Endothelial cell of umbilical vein (primary cell): Measurements from ENCODE around the gene KLHL41. TPM values are rescaled to one million over a fixed set of nuclear protein-coding genes. Genes with fewer than 3 reads are reported as not detected.
A peak's percentile ranks its signal among the peaks of the same experiment; 100 is the strongest.
"Not testable (repeated sequence)": the region's sequence is repeated elsewhere in the genome, so short reads cannot be mapped to it uniquely, and the experiment has no call there.

ENCODE experiments used
- BruUV-seq: library from RNA; stranded (reverse); fragments of 400-500 nt; replicated peaks from 2 replicates; lab custom pipeline; 2021; lab: Mats Ljungman, UMichigan
- CTCF ChIA-PET: fragments of 300-600, 350-600 bp; sonication (Branson Sonifier 250); formaldehyde crosslinking; loops from one replicate; lab custom pipeline; 2021; ENCODE audit warnings: antibody characterized with exemption, inconsistent platforms; lab: Charles Lee
- POLR2A ChIA-PET: fragments of 300-600, 350-600 bp; sonication (Branson Sonifier 250); formaldehyde crosslinking; loops from one replicate; lab custom pipeline; 2021; ENCODE audit warnings: antibody characterized with exemption, inconsistent platforms; lab: Charles Lee
- DNase-seq: peaks from one replicate; pipeline ENCODE4 v3.0.0-alpha.2; 2011; ENCODE audit warnings: low read depth, low spot score
- FAIRE-seq: peaks from 2 replicates; lab custom pipeline; 2011; peaks lifted over from hg19 to GRCh38; lab: Jason Lieb, UNC
- H2AFZ ChIP-seq: 2 replicates; pipeline ENCODE4 v1.6.0; 2012; ENCODE audit warnings: low read depth, low read length, control low read depth, inconsistent platforms
- H3K27ac ChIP-seq: 2 replicates; pipeline ENCODE4 v1.5.1; 2011; ENCODE audit warnings: low read depth, mild to moderate bottlenecking, control low read depth, low read length, moderate library complexity; ENCODE audit not compliant: insufficient read depth
- H3K27me3 ChIP-seq, 2 experiments: 2 replicates each; pipeline versions ENCODE4 v1.6.0 to v1.6.1; 2011; ENCODE audit warnings: low read length in 2 of 2, mixed read lengths in 1 of 2; ENCODE audit not compliant: control insufficient read depth in 2 of 2, insufficient read depth in 2 of 2
- H3K36me3 ChIP-seq, 2 experiments: 2 replicates in 1 of 2; 3 replicates in 1 of 2; pipeline ENCODE4 v1.5.1; 2011; ENCODE audit warnings: low read length in 2 of 2, mild to moderate bottlenecking in 1 of 2, moderate library complexity in 1 of 2; ENCODE audit not compliant: control insufficient read depth in 2 of 2, insufficient read depth in 2 of 2; ENCODE audit errors: extremely low read depth in 1 of 2
- H3K4me1 ChIP-seq: 3 replicates; pipeline ENCODE4 v1.5.1; 2011; ENCODE audit warnings: mild to moderate bottlenecking, low read length; ENCODE audit not compliant: control insufficient read depth, insufficient read depth; ENCODE audit errors: extremely low read depth
- H3K4me2 ChIP-seq: 2 replicates; pipeline ENCODE4 v1.6.1; 2011; ENCODE audit warnings: low read length, control low read depth, mixed read lengths; ENCODE audit not compliant: insufficient read depth
- H3K4me3 ChIP-seq, 3 experiments: fragments of 200-600 bp in 1 of 3; sonication (generic), shearing (Covaris generic) in 1 of 3; replicated peaks in 1 of 3; 2 replicates each; pipeline ENCODE4 v1.5.1; 2011 to 2016; ENCODE audit warnings: control low read depth in 3 of 3, low read length in 3 of 3, mild to moderate bottlenecking in 2 of 3, inconsistent platforms in 1 of 3, low read depth in 1 of 3, moderate library complexity in 1 of 3; ENCODE audit not compliant: insufficient read depth in 1 of 3
- H3K79me2 ChIP-seq: 2 replicates; pipeline ENCODE4 v1.6.0; 2012; ENCODE audit warnings: low read length, inconsistent platforms; ENCODE audit not compliant: control insufficient read depth, insufficient read depth
- H3K9ac ChIP-seq: replicated peaks from 2 replicates; pipeline ENCODE3; 2011; ENCODE audit warnings: low read length, control low read depth; ENCODE audit not compliant: insufficient read depth; ENCODE audit errors: extremely low read depth
- H3K9me1 ChIP-seq: replicated peaks from 3 replicates; pipeline ENCODE4 v1.6.0; 2011; ENCODE audit warnings: mild to moderate bottlenecking, low read length; ENCODE audit not compliant: control insufficient read depth, insufficient read depth; ENCODE audit errors: extremely low read depth
- H3K9me3 ChIP-seq: replicated peaks from 2 replicates; pipeline ENCODE4 v1.5.1; 2012; ENCODE audit warnings: low read length, inconsistent platforms; ENCODE audit not compliant: control insufficient read depth, insufficient read depth
- H4K20me1 ChIP-seq: replicated peaks from 2 replicates; pipeline ENCODE3; 2011; ENCODE audit warnings: mild to moderate bottlenecking, low read length; ENCODE audit not compliant: control insufficient read depth, insufficient read depth; ENCODE audit errors: extremely low read depth
- EZH2 ChIP-seq: IDR thresholded peaks from 2 replicates; pipeline ENCODE4 v1.6.1; 2012; ENCODE audit warnings: borderline replicate concordance, low read depth, mild to moderate bottlenecking, moderate library complexity, low read length, inconsistent platforms; ENCODE audit not compliant: severe bottlenecking
- FOS ChIP-seq: IDR thresholded peaks from 2 replicates; pipeline ENCODE4 v1.6.1; 2011; ENCODE audit warnings: mild to moderate bottlenecking, low read length, moderate library complexity, borderline replicate concordance; ENCODE audit not compliant: insufficient read depth
- GATA2 ChIP-seq: IDR thresholded peaks from 2 replicates; pipeline ENCODE4 v1.7.0; 2011; ENCODE audit warnings: low read depth, mild to moderate bottlenecking, moderate library complexity, mixed read lengths, low read length; ENCODE audit not compliant: insufficient read length, insufficient read depth
- MAX ChIP-seq: IDR thresholded peaks from 2 replicates; pipeline ENCODE4 v1.6.1; 2011; ENCODE audit not compliant: insufficient read depth, insufficient read length
- MYC ChIP-seq: IDR thresholded peaks from one replicate; pipeline ENCODE4 v1.6.1; 2011; ENCODE audit warnings: mild to moderate bottlenecking, low read depth, low read length
- dilution Hi-C: fragments of 300-500 bp; cut with MboI; formaldehyde crosslinking; loops from one replicate; pipeline ENCODE4 v1.15.0; 2019; ENCODE audit warnings: low sequenced_read_pairs; ENCODE audit not compliant: extremely low pct_ligation_motif_present
- intact Hi-C: fragments of 100-400 bp; cut with micrococcal nuclease; formaldehyde crosslinking; loops from one replicate; pipeline ENCODE4 v1.10.0; 2022
- polyA plus RNA-seq, 4 experiments: library from polyadenylated mRNA; depleted of rRNA in 3 of 4; stranded (reverse) in 3 of 4; unstranded in 1 of 4; fragments of >200 nt; gene quantifications; 2 replicates each; pipeline versions ENCODE4 v1.2.1 to v1.2.3, GENCODE V29; 2011 to 2012; ENCODE audit warnings: missing spikeins in 1 of 4
- total RNA-seq: library from RNA; stranded (reverse); gene quantifications from 2 replicates; pipeline ENCODE4 v1.2.3, GENCODE V29; 2021
- TF ChIP-seq, protein P1 (sequence below), 2 donors: IDR thresholded peaks; 1 replicate in 1 of 2; 2 replicates in 1 of 2; pipeline ENCODE4 v1.5.1; 2011; ENCODE audit warnings: low read length in 2 of 2, mild to moderate bottlenecking in 2 of 2, moderate library complexity in 2 of 2, control low read depth in 1 of 2, inconsistent platforms in 1 of 2, low read depth in 1 of 2; ENCODE audit not compliant: insufficient read depth in 1 of 2; ENCODE audit errors: extremely low read depth in 1 of 2

The KLHL41 gene
- total and polyA plus RNA-seq, 2 donors (not counting 3 experiments of a cell fraction or from before 2014, with no cell fraction given): 0.08 to 0.73 TPM

- CTCF ChIA-PET: interaction anchor here (0.6 to 1.8 kb wide), 13 partner anchors 9 to 400 kb away, joined by 3 to 11 read pairs (median 4); partner anchors contain the start of gene KLHL41
- intact Hi-C loops: loop anchor here (1.0 kb wide), 3 partner anchors 76 to 400 kb away; no protein-coding TSS in a partner anchor
- BruUV-seq: no TSS peak
These were observed 18.8 kb downstream of the KLHL41 start for GRCh38 chr2:169528271-169528701.

DNA sequence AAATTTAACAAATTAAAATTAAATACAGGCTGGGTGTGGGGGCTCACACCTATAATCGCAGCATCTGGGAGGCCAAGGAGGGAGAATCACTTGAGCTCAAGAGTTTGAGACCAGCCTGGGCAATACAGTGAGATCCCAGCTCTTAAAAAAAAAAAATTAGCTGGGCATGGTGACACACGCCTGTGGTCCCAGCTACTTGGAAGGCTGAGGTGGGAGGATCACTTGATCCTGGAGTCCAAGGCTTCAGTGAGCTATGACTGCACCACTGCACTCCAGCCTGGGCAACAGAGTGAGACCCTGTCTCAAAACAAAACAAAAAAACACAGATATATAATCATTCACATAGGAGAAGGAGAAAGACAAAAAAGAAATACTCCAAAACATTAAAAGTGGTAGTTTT is 30.0 kb downstream of the KLHL41 start:
- FAIRE-seq, intact Hi-C loops, H3K9me1 ChIP-seq, H3K4me3 ChIP-seq, H2AFZ ChIP-seq, DNase-seq, H3K36me3 ChIP-seq, H3K9ac ChIP-seq, H3K4me2 ChIP-seq, H3K27me3 ChIP-seq, H3K9me3 ChIP-seq, H3K79me2 ChIP-seq, POLR2A ChIA-PET, dilution Hi-C loops, H4K20me1 ChIP-seq, BruUV-seq, H3K4me1 ChIP-seq, H3K27ac ChIP-seq: not testable (repeated sequence)
- CTCF ChIA-PET: interaction anchor here (1.2 kb wide), 1 partner anchor 12 kb away, joined by 4 read pairs; no protein-coding TSS in a partner anchor

More at GRCh38 chr2:169528271-169528701, 18.8 kb downstream of the KLHL41 start:
- H3K27ac ChIP-seq: no peak overlapping the region
- no peaks in the 10 kb centered on the region for H3K9me1 ChIP-seq
- POLR2A ChIA-PET: no interaction called here
- no peaks in the 10 kb centered on the region for H3K36me3 ChIP-seq
- H4K20me1 ChIP-seq: no peaks in the 10 kb centered on the region
- no peaks in the 10 kb centered on the region for H3K27me3 ChIP-seq
- no peak overlapping the region for H2AFZ ChIP-seq
- FAIRE-seq: peak; percentile 68
- no peak overlapping the region for H3K4me2 ChIP-seq
- H3K9ac ChIP-seq: no peak overlapping the region
- dilution Hi-C loops: no loop called here
- H3K4me1 ChIP-seq: no peaks in the 10 kb centered on the region
- peak; percentile 68 for DNase-seq
- H3K9me3 ChIP-seq: no peaks in the 10 kb centered on the region
- TF ChIP-seq MYC (no peak), EZH2 (no peak), GATA2 (no peak), MAX (no peak), FOS (no peak)
- TF ChIP-seq, protein P1, sequence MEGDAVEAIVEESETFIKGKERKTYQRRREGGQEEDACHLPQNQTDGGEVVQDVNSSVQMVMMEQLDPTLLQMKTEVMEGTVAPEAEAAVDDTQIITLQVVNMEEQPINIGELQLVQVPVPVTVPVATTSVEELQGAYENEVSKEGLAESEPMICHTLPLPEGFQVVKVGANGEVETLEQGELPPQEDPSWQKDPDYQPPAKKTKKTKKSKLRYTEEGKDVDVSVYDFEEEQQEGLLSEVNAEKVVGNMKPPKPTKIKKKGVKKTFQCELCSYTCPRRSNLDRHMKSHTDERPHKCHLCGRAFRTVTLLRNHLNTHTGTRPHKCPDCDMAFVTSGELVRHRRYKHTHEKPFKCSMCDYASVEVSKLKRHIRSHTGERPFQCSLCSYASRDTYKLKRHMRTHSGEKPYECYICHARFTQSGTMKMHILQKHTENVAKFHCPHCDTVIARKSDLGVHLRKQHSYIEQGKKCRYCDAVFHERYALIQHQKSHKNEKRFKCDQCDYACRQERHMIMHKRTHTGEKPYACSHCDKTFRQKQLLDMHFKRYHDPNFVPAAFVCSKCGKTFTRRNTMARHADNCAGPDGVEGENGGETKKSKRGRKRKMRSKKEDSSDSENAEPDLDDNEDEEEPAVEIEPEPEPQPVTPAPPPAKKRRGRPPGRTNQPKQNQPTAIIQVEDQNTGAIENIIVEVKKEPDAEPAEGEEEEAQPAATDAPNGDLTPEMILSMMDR (IDR thresholded peaks at IDR 0.05; ENCODE audit: extremely low read depth in 1 of 2, insufficient read depth in 1 of 2, low read depth in 1 of 2, low read length in 2 of 2): peak; percentile 76 to 80
- no peaks in the 10 kb centered on the region for H3K79me2 ChIP-seq
- H3K4me3 ChIP-seq: no peak overlapping the region
